ENCODE measurements around the gene RAD18.

- no peak for TF ChIP-seq CTCF (IDR thresholded peaks at IDR 0.05)
- no peak for TF ChIP-seq POLR2A (IDR thresholded peaks at IDR 0.05)
These were observed 17.5 kb upstream of the RAD18 start for GRCh38 chr3:8980756-8981257.
